Spleen (tissue), 11 donors: ENCODE data around the gene CA12. TPM values are rescaled to one million over a fixed set of nuclear protein-coding genes. Genes with fewer than 3 reads are reported as not detected.

Experiments
- DNase-seq: peaks from one replicate; pipeline ENCODE4 v3.0.0-alpha.2; 2020
- H3K27ac ChIP-seq, 8 donors: fragments of 200-600 bp; sonication (generic) in 7 of 8; 1 replicate in 4 of 8; 2 replicates in 4 of 8; pipeline versions ENCODE4 v1.5.0 to v1.8.0; 2016 to 2021; ENCODE audit warnings: inconsistent platforms in 4 of 8, mild to moderate bottlenecking in 4 of 8, moderate library complexity in 1 of 8
- H3K27me3 ChIP-seq, 7 donors: fragments of 200-600 bp; sonication (generic) in 6 of 7; replicated peaks in 1 of 7; 1 replicate in 4 of 7; 2 replicates in 3 of 7; pipeline versions ENCODE4 v1.5.0 to v1.8.0; 2016 to 2021; ENCODE audit warnings: inconsistent platforms in 3 of 7, mild to moderate bottlenecking in 1 of 7
- H3K36me3 ChIP-seq, 6 donors: fragments of 200-600 bp; sonication (generic) in 5 of 6; 1 replicate in 4 of 6; 2 replicates in 2 of 6; pipeline versions ENCODE4 v1.5.0 to v1.8.0; 2016 to 2021; ENCODE audit warnings: inconsistent platforms in 2 of 6
- H3K4me1 ChIP-seq, 6 donors: fragments of 200-600 bp; sonication (generic) in 5 of 6; 1 replicate in 3 of 6; 2 replicates in 3 of 6; pipeline versions ENCODE4 v1.5.0 to v1.8.0; 2016 to 2021; ENCODE audit warnings: inconsistent platforms in 3 of 6
- H3K4me3 ChIP-seq, 8 donors: fragments of 200-600 bp; sonication (generic) in 7 of 8; 1 replicate in 4 of 8; 2 replicates in 4 of 8; pipeline versions ENCODE4 v1.5.0 to v1.8.0; 2016 to 2021; ENCODE audit warnings: inconsistent platforms in 4 of 8, mild to moderate bottlenecking in 4 of 8, moderate library complexity in 2 of 8
- H3K9me3 ChIP-seq, 8 donors: fragments of 200-600 bp; sonication (generic) in 7 of 8; 1 replicate in 4 of 8; 2 replicates in 4 of 8; pipeline versions ENCODE4 v1.5.0 to v1.8.0; 2016 to 2021; ENCODE audit warnings: inconsistent platforms in 4 of 8
- POLR2A ChIP-seq, 3 donors: fragments of 450-650 bp; IDR thresholded peaks; one replicate each; pipeline ENCODE4 v1.5.1; 2017; ENCODE audit warnings: antibody characterized with exemption in 3 of 3, mild to moderate bottlenecking in 1 of 3
- POLR2AphosphoS5 ChIP-seq, 3 donors: sonication (generic); formaldehyde crosslinking; IDR thresholded peaks; one replicate each; pipeline ENCODE4 v1.5.1; 2017; ENCODE audit warnings: antibody characterized with exemption in 3 of 3
- WGBS, 5 donors: extraction: QIAGEN DNeasy Blood & Tissue Kit in 3 of 5; methylation state at CpG; one replicate each; pipeline versions ENCODE4 v1.1.5 to v1.1.7; 2013 to 2018; 5-methylcytosine and 5-hydroxymethylcytosine counted together
- intact Hi-C: fragments of 100-400 bp; cut with DNase I; formaldehyde crosslinking; loops from one replicate; pipeline ENCODE4 v1.15.0; 2023; ENCODE audit warnings: low total_unique reads
- polyA plus RNA-seq, 3 donors: library from polyadenylated mRNA; stranded (reverse); fragments of 200-250 nt; gene quantifications; one replicate each; pipeline ENCODE4 v1.2.1, GENCODE V29; 2013
- total RNA-seq, 7 donors: library from RNA; depleted of rRNA in 3 of 7; stranded (reverse); fragments of >200 nt in 3 of 7; fragmentation: NEBNext Ultra II Directional in 4 of 7; extraction: Animal tissue kit (Norgen Biotek cat#: 25700) in 4 of 7; gene quantifications; one replicate each; pipeline versions ENCODE4 v1.1.0 to v1.2.1, GENCODE V29; 2016 to 2021
- TF ChIP-seq, protein P1 (sequence below), 11 experiments: fragments of 200-600 bp in 7 of 11; fragments of 450-650 bp in 4 of 11; sonication (generic) in 4 of 11; IDR thresholded peaks in 8 of 11; conservative IDR thresholded peaks in 3 of 11; 1 replicate in 7 of 11; 2 replicates in 4 of 11; pipeline versions ENCODE4 v1.4.0 to v1.8.0; 2016 to 2021; ENCODE audit warnings: antibody characterized with exemption in 11 of 11, inconsistent platforms in 4 of 11, mild to moderate bottlenecking in 1 of 11
- donor health status: healthy with polysubstance abuse.
- donor health status: DM: no; HTN: no; CAD: no; lungs with moderate emphysema.
- donor health status: DM: no; HTN: no; CAD: no.
- donor health status: Bipolar disorder and iron deficiency.
- donor health status: healthy.
- donor health status: DM: no; HTN: no; CAD: no.
- donor health status: DM: yes; HTN: yes; CAD: no.

Gene CA12
- total and polyA plus RNA-seq, 10 donors = 0.02 to 3.3 (median 0.42) TPM

DNA sequence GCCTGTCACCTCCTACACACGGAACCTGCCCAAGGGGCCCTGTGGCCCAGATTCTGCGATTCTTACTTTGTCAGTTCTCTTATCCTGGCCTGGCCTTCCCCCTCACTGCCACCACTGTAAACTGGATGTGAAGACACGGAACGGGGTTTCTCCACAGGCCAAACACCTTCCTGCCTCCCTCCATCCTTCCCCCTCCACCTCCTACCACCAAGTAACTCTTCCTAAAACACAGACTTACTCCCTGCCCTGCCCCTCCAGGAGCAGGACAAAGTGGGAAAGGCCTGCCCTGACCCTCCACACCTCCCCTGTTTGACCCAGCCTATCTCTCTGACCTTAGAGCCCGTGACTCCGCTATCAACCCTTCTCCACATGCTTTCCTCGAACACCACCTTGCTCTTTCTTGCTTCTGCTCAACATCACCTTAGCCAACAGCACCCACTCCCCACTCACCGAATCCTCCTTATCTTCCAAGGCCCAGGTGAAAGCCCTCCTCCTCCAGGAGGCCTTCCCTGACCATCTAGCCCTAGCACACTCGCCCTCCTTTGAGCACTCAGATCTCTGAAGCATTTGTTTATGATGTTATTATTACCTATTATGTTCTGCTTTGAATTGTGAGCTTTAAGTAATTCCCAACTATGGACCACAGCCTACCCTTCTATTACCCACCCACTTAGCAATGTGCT, 7.6 kb downstream of the CA12 start:
- intact Hi-C loops = no loop called here
- peak overlapping the region in 5 of 8 donors; percentile 4 to 66 (median 48) for H3K27ac ChIP-seq
- no peak overlapping the region for H3K4me3 ChIP-seq
- DNase-seq = no peak
- H3K36me3 ChIP-seq = no peaks in the 10 kb centered on the region
- peaks cover 0 to 17% (median 0%) of the 10 kb centered on the region in 7 donors for H3K27me3 ChIP-seq
- no peak for TF ChIP-seq POLR2A (IDR thresholded peaks at IDR 0.05)
- no peaks in the 10 kb centered on the region for H3K9me3 ChIP-seq
- 69 to 90% (median 86%) methylated on average over 9 of the region's 9 CpGs for WGBS, 5 donors
- H3K4me1 ChIP-seq = peaks cover 0 to 38% (median 13%) of the 10 kb centered on the region in 6 donors

- no peak for DNase-seq
- no peak for TF ChIP-seq POLR2AphosphoS5 (IDR thresholded peaks at IDR 0.05)
- Histone ChIP-seq H3K4me1 (peaks cover 0 to 38% (median 13%) of the 10 kb centered on the region in 6 donors), H3K9me3 (no peaks in the 10 kb centered on the region), H3K27me3 (peaks cover 0 to 13% (median 0%) of the 10 kb centered on the region in 7 donors), H3K27ac (peak overlapping the region in 1 of 8 donors; percentile 56), H3K36me3 (no peaks in the 10 kb centered on the region), H3K4me3 (no peak overlapping the region)
- intact Hi-C loops = no loop called here
- 89 to 94% (median 93%) methylated on average over 3 of the region's 3 CpGs for WGBS, 5 donors
Measured at GRCh38 chr15:63373330-63373729, 8.3 kb downstream of the CA12 start.

GRCh38 chr15:63372753-63373152, 8.9 kb downstream of the CA12 start:
- H3K27ac ChIP-seq = no peak overlapping the region
- DNase-seq = no peak
- H3K9me3 ChIP-seq = no peaks in the 10 kb centered on the region
- H3K27me3 ChIP-seq = peaks cover 0 to 9% (median 0%) of the 10 kb centered on the region in 7 donors
- intact Hi-C loops = no loop called here
- H3K4me1 ChIP-seq = peaks cover 0 to 38% (median 13%) of the 10 kb centered on the region in 6 donors
- H3K36me3 ChIP-seq = no peaks in the 10 kb centered on the region
- H3K4me3 ChIP-seq = no peak overlapping the region
- TF ChIP-seq POLR2AphosphoS5 (IDR thresholded peaks at IDR 0.05) = no peak
- no peak for TF ChIP-seq POLR2A (IDR thresholded peaks at IDR 0.05)
- TF ChIP-seq, protein P1, sequence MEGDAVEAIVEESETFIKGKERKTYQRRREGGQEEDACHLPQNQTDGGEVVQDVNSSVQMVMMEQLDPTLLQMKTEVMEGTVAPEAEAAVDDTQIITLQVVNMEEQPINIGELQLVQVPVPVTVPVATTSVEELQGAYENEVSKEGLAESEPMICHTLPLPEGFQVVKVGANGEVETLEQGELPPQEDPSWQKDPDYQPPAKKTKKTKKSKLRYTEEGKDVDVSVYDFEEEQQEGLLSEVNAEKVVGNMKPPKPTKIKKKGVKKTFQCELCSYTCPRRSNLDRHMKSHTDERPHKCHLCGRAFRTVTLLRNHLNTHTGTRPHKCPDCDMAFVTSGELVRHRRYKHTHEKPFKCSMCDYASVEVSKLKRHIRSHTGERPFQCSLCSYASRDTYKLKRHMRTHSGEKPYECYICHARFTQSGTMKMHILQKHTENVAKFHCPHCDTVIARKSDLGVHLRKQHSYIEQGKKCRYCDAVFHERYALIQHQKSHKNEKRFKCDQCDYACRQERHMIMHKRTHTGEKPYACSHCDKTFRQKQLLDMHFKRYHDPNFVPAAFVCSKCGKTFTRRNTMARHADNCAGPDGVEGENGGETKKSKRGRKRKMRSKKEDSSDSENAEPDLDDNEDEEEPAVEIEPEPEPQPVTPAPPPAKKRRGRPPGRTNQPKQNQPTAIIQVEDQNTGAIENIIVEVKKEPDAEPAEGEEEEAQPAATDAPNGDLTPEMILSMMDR (IDR thresholded peaks at IDR 0.05 in 8 of 11, conservative IDR thresholded peaks at IDR 0.05 in 3 of 11) = no peak
- WGBS, 5 donors = 92 to 93% (median 92%) methylated on average over 5 of the region's 5 CpGs

DNA sequence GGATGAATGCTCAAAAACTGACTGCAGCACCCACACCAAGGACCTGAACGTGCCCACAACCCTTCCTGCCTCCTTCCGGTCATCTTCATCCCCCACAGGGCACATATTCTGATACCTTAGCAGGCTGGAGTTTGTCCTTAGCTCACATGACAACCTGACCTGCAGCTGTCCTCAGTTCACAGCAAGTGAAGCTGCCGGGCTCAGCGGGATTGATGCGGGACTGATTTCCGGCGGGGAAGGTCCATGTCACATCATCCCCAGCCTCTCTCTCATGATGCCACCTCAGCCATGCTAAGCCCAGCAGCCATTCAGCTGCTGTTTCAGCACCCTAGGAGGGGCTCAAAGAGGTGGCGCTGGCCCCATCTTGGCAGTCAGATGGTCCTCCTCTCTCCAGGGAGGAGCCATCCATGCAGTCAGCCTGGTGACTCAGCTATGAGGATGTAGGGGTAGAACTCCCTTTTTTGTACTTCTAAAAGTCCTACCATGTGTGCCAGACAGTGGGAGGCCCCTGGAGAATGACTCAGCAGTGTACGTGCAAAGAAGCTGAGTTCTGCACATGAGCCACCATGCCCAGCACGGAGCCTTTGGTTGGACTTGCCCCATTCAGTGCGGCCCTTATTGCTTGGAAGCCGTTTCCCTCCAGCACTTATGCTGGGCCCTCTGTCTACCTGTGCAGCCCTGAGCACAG, 9.5 kb downstream of the CA12 start:
- 82 to 88% (median 82%) methylated on average over 12 of the region's 12 CpGs for WGBS, 5 donors
- TF ChIP-seq POLR2AphosphoS5 (IDR thresholded peaks at IDR 0.05) = no peak
- TF ChIP-seq POLR2A (IDR thresholded peaks at IDR 0.05) = no peak
- TF ChIP-seq, protein P1 (IDR thresholded peaks at IDR 0.05 in 8 of 11, conservative IDR thresholded peaks at IDR 0.05 in 3 of 11) = no peak
- Histone ChIP-seq H3K27ac (no peak overlapping the region), H3K4me1 (peaks cover 0 to 38% (median 13%) of the 10 kb centered on the region in 6 donors), H3K9me3 (no peaks in the 10 kb centered on the region), H3K36me3 (no peaks in the 10 kb centered on the region), H3K4me3 (no peak overlapping the region), H3K27me3 (peaks cover 0 to 5% (median 0%) of the 10 kb centered on the region in 7 donors)
- intact Hi-C loops = no loop called here
- no peak for DNase-seq

- H3K27ac ChIP-seq = no peak overlapping the region
- no peaks in the 10 kb centered on the region for H3K9me3 ChIP-seq
- H3K36me3 ChIP-seq = no peaks in the 10 kb centered on the region
- no peak for DNase-seq
- H3K4me1 ChIP-seq = peaks cover 0 to 38% (median 13%) of the 10 kb centered on the region in 6 donors
- H3K4me3 ChIP-seq = no peak overlapping the region
- H3K27me3 ChIP-seq = no peaks in the 10 kb centered on the region
- intact Hi-C loops = no loop called here
- TF ChIP-seq POLR2A (IDR thresholded peaks at IDR 0.05) (no peak), POLR2AphosphoS5 (IDR thresholded peaks at IDR 0.05) (no peak)
- TF ChIP-seq, protein P1 (IDR thresholded peaks at IDR 0.05 in 8 of 11, conservative IDR thresholded peaks at IDR 0.05 in 3 of 11) = no peak
- 83 to 90% (median 83%) methylated on average over 15 of the region's 15 CpGs for WGBS, 5 donors
Measured at GRCh38 chr15:63371297-63371918, 10.2 kb downstream of the CA12 start.
